ENCODE data around the gene LBX1. TPM values are rescaled to one million over a fixed set of nuclear protein-coding genes. Genes with fewer than 3 reads are reported as not detected.

LBX1 gene
- total RNA-seq, 2 donors from 2014 or later = not detected

GRCh38 chr10:101227429-101228152 is 1.7 kb downstream of the LBX1 start:
- Histone ChIP-seq H3K4me1 (ENCODE audit: control insufficient read depth in 1 of 2, low read depth in 2 of 2) (peaks cover 54 to 70% of the 10 kb centered on the region in 2 donors), H3K27me3 (replicated peaks; ENCODE audit: insufficient read depth) (peaks cover 41% of the 10 kb centered on the region), H3K27ac (no peak overlapping the region), H3K9me3 (no peaks in the 10 kb centered on the region), H3K36me3 (no peaks in the 10 kb centered on the region), H3K4me3 (peak overlapping the region; percentile 65)
- ATAC-seq (ENCODE audit: insufficient number of reproducible peaks, low FRiP score, low read depth) (no peak), DNase-seq (ENCODE audit: low spot score) (no peak)
- no peak for TF ChIP-seq CTCF (IDR thresholded peaks at IDR 0.05)

- H3K27me3 ChIP-seq (replicated peaks; ENCODE audit: insufficient read depth) = peaks cover 49% of the 10 kb centered on the region
- H3K4me1 ChIP-seq (ENCODE audit: control insufficient read depth in 1 of 2, low read depth in 2 of 2) = peaks cover 54 to 75% of the 10 kb centered on the region in 2 donors
- ATAC-seq (ENCODE audit: insufficient number of reproducible peaks, low FRiP score, low read depth) (no peak), DNase-seq (ENCODE audit: low spot score) (no peak)
- no peak overlapping the region for H3K27ac ChIP-seq
- H3K36me3 ChIP-seq = no peaks in the 10 kb centered on the region
- H3K9me3 ChIP-seq = no peaks in the 10 kb centered on the region
- TF ChIP-seq CTCF (IDR thresholded peaks at IDR 0.05) = no peak
- peak overlapping the region; percentile 65 for H3K4me3 ChIP-seq
Observed at GRCh38 chr10:101226491-101227428, 2.5 kb downstream of the LBX1 start.

- DNase-seq (ENCODE audit: low spot score) = no peak
- peak overlapping the region in 1 of 2 donors; percentile 21 for H3K27ac ChIP-seq
- peak overlapping the region; percentile 51 for H3K4me3 ChIP-seq
- ATAC-seq (ENCODE audit: insufficient number of reproducible peaks, low FRiP score, low read depth) = no peak
- TF ChIP-seq CTCF (IDR thresholded peaks at IDR 0.05) = no peak
- H3K36me3 ChIP-seq = no peaks in the 10 kb centered on the region
- peaks cover 54 to 75% of the 10 kb centered on the region in 2 donors for H3K4me1 ChIP-seq (ENCODE audit: control insufficient read depth in 1 of 2, low read depth in 2 of 2)
- no peaks in the 10 kb centered on the region for H3K9me3 ChIP-seq
- peaks cover 54% of the 10 kb centered on the region for H3K27me3 ChIP-seq (replicated peaks; ENCODE audit: insufficient read depth)
Observed at GRCh38 chr10:101225846-101226421, 3.3 kb downstream of the LBX1 start.

GRCh38 chr10:101224910-101225823 is 4.1 kb downstream of the LBX1 start:
- ATAC-seq (ENCODE audit: insufficient number of reproducible peaks, low FRiP score, low read depth) (no peak), DNase-seq (ENCODE audit: low spot score) (no peak)
- Histone ChIP-seq H3K4me3 (peak overlapping the region; percentile 51), H3K9me3 (no peaks in the 10 kb centered on the region), H3K27ac (peak overlapping the region in 1 of 2 donors; percentile 42), H3K36me3 (no peaks in the 10 kb centered on the region), H3K4me1 (ENCODE audit: control insufficient read depth in 1 of 2, low read depth in 2 of 2) (peaks cover 54 to 74% of the 10 kb centered on the region in 2 donors), H3K27me3 (replicated peaks; ENCODE audit: insufficient read depth) (peaks cover 47% of the 10 kb centered on the region)
- TF ChIP-seq CTCF (IDR thresholded peaks at IDR 0.05) = no peak

Measured in thoracic aorta (tissue), 2 donors.